SU-DHL-6 (cell line): ENCODE data around the gene PPFIA4.

ENCODE experiments used
- H2AFZ ChIP-seq: fragments of 200-600 bp; sonication (generic); 2 replicates; pipeline ENCODE4 v1.6.1; 2014; ENCODE audit warnings: low read depth, mild to moderate bottlenecking, moderate library complexity, mixed read lengths, antibody characterized with exemption, low read length; ENCODE audit not compliant: severe bottlenecking
- H3F3A ChIP-seq: fragments of 200-600 bp; shearing (Covaris generic); 2 replicates; pipeline ENCODE4 v1.6.0; 2016; ENCODE audit warnings: antibody characterized with exemption, mild to moderate bottlenecking; ENCODE audit not compliant: insufficient read depth
- H3K27ac ChIP-seq: fragments of 200-600 bp; sonication (generic); 2 replicates; pipeline ENCODE4 v1.5.1; 2016; ENCODE audit warnings: low read depth, mild to moderate bottlenecking, low read length, moderate library complexity, mixed read lengths
- H3K27me3 ChIP-seq: fragments of 200-600 bp; sonication (generic), shearing (Covaris generic); 2 replicates; pipeline ENCODE4 v1.6.0; 2014; ENCODE audit warnings: mild to moderate bottlenecking, low read length
- H3K36me3 ChIP-seq: fragments of 200-600 bp; sonication (generic); 2 replicates; pipeline ENCODE4 v1.6.1; 2014; ENCODE audit warnings: mild to moderate bottlenecking, low read length, mixed read lengths
- H3K4me2 ChIP-seq: fragments of 300-600, 200-600 bp; shearing (Covaris generic), sonication (generic); 2 replicates; pipeline ENCODE4 v1.6.0; 2014; ENCODE audit warnings: low read length, low read depth, mild to moderate bottlenecking; ENCODE audit not compliant: poor library complexity, severe bottlenecking
- H3K4me3 ChIP-seq: fragments of 200-600 bp; sonication (generic); 2 replicates; pipeline ENCODE4 v1.5.1; 2014; ENCODE audit warnings: antibody characterized with exemption, low read length, mild to moderate bottlenecking, mixed read lengths; ENCODE audit not compliant: insufficient read depth, poor library complexity, severe bottlenecking
- H3K79me2 ChIP-seq: fragments of 200-600 bp; sonication (generic); 2 replicates; pipeline ENCODE4 v1.6.1; 2014; ENCODE audit warnings: mild to moderate bottlenecking, low read length, moderate library complexity; ENCODE audit not compliant: insufficient read depth
- H3K9ac ChIP-seq: fragments of 200-600 bp; sonication (generic); 2 replicates; pipeline ENCODE4 v1.7.0; 2014; ENCODE audit warnings: mild to moderate bottlenecking, low read length
- H3K9me2 ChIP-seq: fragments of 200-600 bp; sonication (generic); replicated peaks from 2 replicates; pipeline ENCODE4 v1.6.1; 2014; ENCODE audit warnings: low read length; ENCODE audit not compliant: insufficient read depth
- H3K9me3 ChIP-seq: fragments of 200-600 bp; sonication (generic); 2 replicates; pipeline ENCODE4 v1.6.1; 2014; ENCODE audit warnings: low read length, mixed read lengths; ENCODE audit not compliant: insufficient read depth
- H4K20me1 ChIP-seq: fragments of 200-600 bp; sonication (generic); 2 replicates; pipeline ENCODE4 v1.6.1; 2014; ENCODE audit warnings: low read depth, mild to moderate bottlenecking, antibody characterized with exemption, low read length, moderate library complexity, mixed read lengths
- EZH2phosphoT487 ChIP-seq: fragments of 200-600 bp; sonication (generic), shearing (Covaris generic); conservative IDR thresholded peaks from 2 replicates; pipeline ENCODE4 v1.6.1; 2018; ENCODE audit warnings: mild to moderate bottlenecking, antibody characterized with exemption, low read length, moderate library complexity, mixed read lengths
- TF ChIP-seq, protein P1 (sequence below): fragments of 200-600 bp; sonication (generic); IDR thresholded peaks from one replicate; pipeline ENCODE4 v1.5.1; 2017; ENCODE audit warnings: antibody characterized with exemption, mild to moderate bottlenecking, low read length, moderate library complexity; ENCODE audit not compliant: insufficient read depth, poor library complexity, severe bottlenecking

Gene PPFIA4

DNA sequence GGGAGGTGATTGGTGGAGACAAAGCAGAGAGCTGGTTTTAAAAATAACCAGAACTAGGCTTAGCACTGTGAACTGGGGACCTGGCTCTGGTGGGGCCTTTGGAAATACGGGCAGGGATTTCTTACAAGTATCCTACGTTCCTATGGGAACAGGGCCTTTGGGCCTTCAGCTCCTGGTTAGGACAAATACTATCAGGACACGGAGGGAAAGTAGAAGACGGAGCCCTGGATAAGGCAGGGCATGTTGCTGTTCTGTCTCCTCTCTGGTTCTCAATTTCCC, 64.8 kb downstream of the PPFIA4 start:
- H3K9me3 ChIP-seq: 0 out of 2 replicates have a peak, but pooled peaks cover 8% of the 10 kb centered on the region
- H3K27ac ChIP-seq: no peak overlapping the region
- H3K36me3 ChIP-seq: no peaks in the 10 kb centered on the region
- TF ChIP-seq EZH2phosphoT487: no peak
- TF ChIP-seq, protein P1, sequence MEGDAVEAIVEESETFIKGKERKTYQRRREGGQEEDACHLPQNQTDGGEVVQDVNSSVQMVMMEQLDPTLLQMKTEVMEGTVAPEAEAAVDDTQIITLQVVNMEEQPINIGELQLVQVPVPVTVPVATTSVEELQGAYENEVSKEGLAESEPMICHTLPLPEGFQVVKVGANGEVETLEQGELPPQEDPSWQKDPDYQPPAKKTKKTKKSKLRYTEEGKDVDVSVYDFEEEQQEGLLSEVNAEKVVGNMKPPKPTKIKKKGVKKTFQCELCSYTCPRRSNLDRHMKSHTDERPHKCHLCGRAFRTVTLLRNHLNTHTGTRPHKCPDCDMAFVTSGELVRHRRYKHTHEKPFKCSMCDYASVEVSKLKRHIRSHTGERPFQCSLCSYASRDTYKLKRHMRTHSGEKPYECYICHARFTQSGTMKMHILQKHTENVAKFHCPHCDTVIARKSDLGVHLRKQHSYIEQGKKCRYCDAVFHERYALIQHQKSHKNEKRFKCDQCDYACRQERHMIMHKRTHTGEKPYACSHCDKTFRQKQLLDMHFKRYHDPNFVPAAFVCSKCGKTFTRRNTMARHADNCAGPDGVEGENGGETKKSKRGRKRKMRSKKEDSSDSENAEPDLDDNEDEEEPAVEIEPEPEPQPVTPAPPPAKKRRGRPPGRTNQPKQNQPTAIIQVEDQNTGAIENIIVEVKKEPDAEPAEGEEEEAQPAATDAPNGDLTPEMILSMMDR: no peak
- H3K27me3 ChIP-seq: no peaks in the 10 kb centered on the region
- no peaks in the 10 kb centered on the region for H4K20me1 ChIP-seq
- no peaks in the 10 kb centered on the region for H3F3A ChIP-seq
- no peaks in the 10 kb centered on the region for H3K79me2 ChIP-seq
- no peaks in the 10 kb centered on the region for H3K9me2 ChIP-seq
- no peak overlapping the region for H3K4me3 ChIP-seq
- H3K9ac ChIP-seq: no peak overlapping the region
- no peak overlapping the region for H3K4me2 ChIP-seq
- no peak overlapping the region for H2AFZ ChIP-seq

DNA sequence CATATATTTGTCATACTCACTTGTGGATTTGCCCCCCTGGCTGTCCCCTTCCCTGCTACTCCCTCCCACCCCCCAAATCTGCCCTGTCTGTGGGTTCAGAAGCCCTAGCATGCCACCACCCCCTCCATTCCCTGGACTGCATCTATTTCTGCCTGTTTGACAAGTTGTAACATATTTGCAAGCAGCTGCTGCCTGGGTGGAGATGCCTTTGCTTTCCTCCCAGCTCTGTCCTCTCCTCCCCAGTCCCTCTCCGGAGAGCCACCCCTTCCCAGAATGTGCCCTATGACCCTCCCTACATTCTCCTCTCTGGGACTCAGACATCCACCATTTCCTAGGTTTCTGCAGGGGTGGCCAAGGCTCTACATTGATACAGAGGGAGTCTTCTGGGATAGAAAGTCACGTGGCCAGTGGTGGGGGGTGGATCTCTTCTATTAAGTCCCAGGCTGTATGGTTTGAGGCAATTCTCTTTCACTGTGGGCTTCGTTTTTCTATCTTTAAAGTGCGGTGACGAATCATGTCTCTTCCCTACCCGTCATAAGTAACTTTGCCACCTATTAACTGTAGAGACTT, 65.6 kb downstream of the PPFIA4 start:
- H3K27me3 ChIP-seq: no peaks in the 10 kb centered on the region
- no peak overlapping the region for H2AFZ ChIP-seq
- no peaks in the 10 kb centered on the region for H3K9me2 ChIP-seq
- no peaks in the 10 kb centered on the region for H3K36me3 ChIP-seq
- TF ChIP-seq EZH2phosphoT487: no peak
- TF ChIP-seq, protein P1: no peak
- no peak overlapping the region for H3K9ac ChIP-seq
- H3K4me2 ChIP-seq: no peak overlapping the region
- no peak overlapping the region for H3K27ac ChIP-seq
- H3K79me2 ChIP-seq: no peaks in the 10 kb centered on the region
- 0 out of 2 replicates have a peak, but pooled peaks cover 8% of the 10 kb centered on the region for H3K9me3 ChIP-seq
- no peaks in the 10 kb centered on the region for H4K20me1 ChIP-seq
- H3F3A ChIP-seq: no peaks in the 10 kb centered on the region
- no peak overlapping the region for H3K4me3 ChIP-seq

DNA sequence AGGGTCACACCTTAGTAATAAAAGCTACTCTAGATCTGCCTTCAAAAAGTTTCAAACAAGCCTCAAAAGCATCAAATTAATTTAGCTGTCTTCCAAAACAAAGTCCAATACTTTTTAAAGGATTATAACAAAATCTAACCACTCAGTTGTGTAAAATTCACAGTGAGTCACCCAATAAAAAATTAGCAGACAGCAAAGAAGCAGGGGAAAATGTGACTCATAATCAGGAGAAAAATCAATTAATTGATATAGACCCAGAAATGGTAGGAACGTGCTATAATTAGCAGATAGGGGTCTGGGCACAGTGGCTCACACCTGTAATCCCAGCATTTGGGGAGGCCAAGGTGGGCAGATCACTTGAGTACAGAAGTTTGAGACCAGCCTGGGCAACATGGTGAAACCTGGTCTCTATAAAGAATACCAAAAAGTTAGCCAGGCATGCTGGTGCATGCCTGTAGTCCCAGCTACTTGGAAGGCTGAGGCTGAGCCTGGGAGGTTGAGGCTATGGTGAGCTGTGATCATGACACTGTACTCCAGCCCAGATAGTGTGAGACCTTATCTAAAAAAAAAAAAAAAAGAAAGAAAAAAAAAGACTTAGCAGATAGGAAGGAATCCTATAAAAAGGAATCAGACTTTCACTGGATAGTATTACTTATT, 67.6 kb downstream of the PPFIA4 start:
- H3K4me2 ChIP-seq: no peak overlapping the region
- H3K9ac ChIP-seq: no peak overlapping the region
- no peak overlapping the region for H2AFZ ChIP-seq
- H3K27ac ChIP-seq: no peak overlapping the region
- no peak for TF ChIP-seq EZH2phosphoT487
- TF ChIP-seq, protein P1: no peak
- no peak overlapping the region for H3K4me3 ChIP-seq
- no peaks in the 10 kb centered on the region for H3K36me3 ChIP-seq
- H3K27me3 ChIP-seq: no peaks in the 10 kb centered on the region
- 0 out of 2 replicates have a peak, but pooled peaks cover 8% of the 10 kb centered on the region for H3K9me3 ChIP-seq
- H3F3A ChIP-seq: no peaks in the 10 kb centered on the region
- H3K9me2 ChIP-seq: no peaks in the 10 kb centered on the region
- no peaks in the 10 kb centered on the region for H4K20me1 ChIP-seq
- no peaks in the 10 kb centered on the region for H3K79me2 ChIP-seq
